Measurements from ENCODE around the gene ELOB. TPM values are rescaled to one million over a fixed set of nuclear protein-coding genes. Genes with fewer than 3 reads are reported as not detected.

ELOB gene
- total and polyA plus RNA-seq, 2 of the 8 experiments (the other 6 are each of a cell fraction or from before 2014, with no cell fraction given), result 237 to 1,357 TPM

DNA sequence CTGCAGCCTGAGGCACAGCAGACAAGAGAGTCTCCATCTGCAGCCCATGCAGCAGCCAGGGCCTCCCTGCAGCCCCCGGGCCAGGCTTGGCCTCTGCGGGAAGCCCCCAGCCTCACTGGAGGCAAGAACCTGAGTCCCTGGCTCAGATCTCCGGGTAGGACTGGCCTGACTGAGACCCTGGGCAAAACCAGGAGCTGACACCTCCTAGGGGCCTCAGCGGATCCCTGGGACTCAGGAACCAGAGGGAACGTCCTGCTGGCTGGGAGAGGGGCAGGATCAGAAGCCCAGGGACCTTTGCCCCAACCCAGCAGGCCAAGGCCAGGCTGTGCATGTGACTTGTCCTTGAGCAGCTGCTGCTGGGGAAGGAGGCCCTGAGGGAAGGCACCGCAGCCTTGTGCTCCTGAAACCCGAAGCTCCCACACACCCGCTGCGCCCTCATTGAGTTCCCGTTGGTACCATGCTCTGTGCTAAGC, 38.3 kb upstream of the ELOB start:
- Histone ChIP-seq H3K36me3 (ENCODE audit: control insufficient read depth in 2 of 4, insufficient read depth in 4 of 4, low read length in 3 of 4) (no peaks in the 10 kb centered on the region), H3K79me2 (ENCODE audit: control insufficient read depth in 1 of 2, insufficient read depth in 2 of 2, low read length in 2 of 2) (no peaks in the 10 kb centered on the region), H4K5ac (ENCODE audit: insufficient read length, low read depth, low read length) (no peak overlapping the region), H3K23me2 (ENCODE audit: low read depth, low read length) (no peaks in the 10 kb centered on the region), H2AFZ (ENCODE audit: low read length) (no peak overlapping the region), H3K4ac (replicated peaks; ENCODE audit: insufficient read length, low read depth, low read length) (no peak overlapping the region), H3K4me1 (replicated peaks in 1 of 4; ENCODE audit: control insufficient read depth in 3 of 4, insufficient read depth in 4 of 4, low read length in 3 of 4) (peaks cover 0 to 11% (median 1%) of the 10 kb centered on the region in 4 experiments; a peak in 2 of 7 replicates), H3K4me3 (ENCODE audit: extremely low read depth in 1 of 4, insufficient read depth in 2 of 4, low read depth in 3 of 4, low read length in 4 of 4) (no peak overlapping the region), H3K4me2 (ENCODE audit: insufficient read depth in 1 of 2, low read depth in 2 of 2, low read length in 2 of 2) (no peak overlapping the region), H3K9me3 (ENCODE audit: insufficient read depth in 2 of 2, low read depth in 1 of 2, low read length in 1 of 2) (no peaks in the 10 kb centered on the region), H2BK12ac (ENCODE audit: low read depth, low read length) (no peak overlapping the region), H2BK120ac (replicated peaks; ENCODE audit: low read depth, low read length) (no peak overlapping the region), H2BK5ac (ENCODE audit: low read depth, low read length) (no peak overlapping the region), H3K56ac (replicated peaks; ENCODE audit: insufficient read length, low read depth, low read length) (no peak overlapping the region), H3K79me1 (ENCODE audit: low read depth, low read length) (no peaks in the 10 kb centered on the region), H3K14ac (ENCODE audit: insufficient read length) (no peak overlapping the region), H3K27me3 (replicated peaks in 1 of 4; ENCODE audit: control insufficient read depth in 3 of 4, extremely low read depth in 1 of 4, insufficient read depth in 3 of 4, low read length in 3 of 4) (0 out of 7 replicates have a peak, but pooled peaks cover 0 to 2% (median 0%) of the 10 kb centered on the region in 4 experiments), H4K20me1 (replicated peaks in 1 of 2; ENCODE audit: control insufficient read depth in 1 of 2, insufficient read depth in 2 of 2, low read length in 2 of 2) (no peaks in the 10 kb centered on the region), H3K27ac (ENCODE audit: low read depth, low read length) (no peak overlapping the region), H2AK5ac (ENCODE audit: low read depth, low read length) (no peak overlapping the region), H3K23ac (ENCODE audit: insufficient read length) (no peak overlapping the region), H4K91ac (replicated peaks; ENCODE audit: insufficient read length, low read length) (no peak overlapping the region), H3K9ac (replicated peaks in 1 of 4; ENCODE audit: extremely low read depth in 1 of 4, low read depth in 3 of 4, low read length in 3 of 4) (no peak overlapping the region), H2BK20ac (ENCODE audit: low read length) (no peak overlapping the region), H2BK15ac (ENCODE audit: low read length) (no peak overlapping the region), H4K8ac (ENCODE audit: extremely low read depth, insufficient read depth, low read length) (no peak overlapping the region; the same call in 1 of the 2 replicates), H3K18ac (ENCODE audit: extremely low read depth, low read length) (no peak overlapping the region)
- POLR2A ChIA-PET (ENCODE audit: partially characterized antibody), result no interaction called here
- CTCF ChIA-PET (ENCODE audit: partially characterized antibody), result interaction anchor here (0.6 to 2.0 kb wide), 6 partner anchors 7 to 95 kb away, joined by 3 to 9 read pairs (median 4); no protein-coding TSS in a partner anchor
- TF ChIP-seq TBP (IDR thresholded peaks at IDR 0.05; ENCODE audit: low read depth, low read length), result no peak
- TF ChIP-seq CEBPB (IDR thresholded peaks at IDR 0.05; ENCODE audit: low read depth, low read length), result no peak
- TF ChIP-seq SAP30 (IDR thresholded peaks at IDR 0.05; ENCODE audit: insufficient read depth, insufficient replicate concordance, low read length), result no peak
- TF ChIP-seq EGR1 (IDR thresholded peaks at IDR 0.05; ENCODE audit: borderline replicate concordance, low read depth, low read length), result no peak
- TF ChIP-seq CTBP2 (IDR thresholded peaks at IDR 0.05; ENCODE audit: borderline replicate concordance, insufficient read depth, insufficient read length, low read length), result no peak
- TF ChIP-seq KDM4A (IDR thresholded peaks at IDR 0.05; ENCODE audit: low read depth, low read length, severe bottlenecking), result no peak
- FAIRE-seq (no peak), DNase-seq (ENCODE audit: low read depth in 1 of 2, low spot score in 2 of 2) (no peak)
- 93% methylated on average over 9 of the region's 10 CpGs; no CpG with 5 or more reads in 1 of the 2 experiments for WGBS, 2 experiments (ENCODE audit: extremely low coverage in 1 of 2, insufficient coverage in 1 of 2, insufficient read length in 1 of 2, insufficient replicate concordance in 2 of 2, low coverage in 1 of 2, low lambda C conversion rate in 2 of 2, missing lambda C conversion rate in 1 of 2)
